HepG2 (cell line): Measurements from ENCODE around the gene PCNP. TPM values are rescaled to one million over a fixed set of nuclear protein-coding genes. Genes with fewer than 3 reads are reported as not detected.

ENCODE experiments used
- ARNT2 ChIP-seq: sonication (generic); formaldehyde crosslinking; IDR thresholded peaks from 2 replicates; pipeline ENCODE4 v1.8.0; 2022; ENCODE audit warnings: mild to moderate bottlenecking, low read depth, missing genetic modification reagents, moderate library complexity
- ATF7 ChIP-seq, 2 experiments: fragments of 450-650 bp in 1 of 2; sonication (generic) in 1 of 2; formaldehyde crosslinking in 1 of 2; IDR thresholded peaks; 2 replicates each; pipeline versions ENCODE4 v1.4.0 to v1.6.1; 2016 to 2020; ENCODE audit warnings: antibody characterized with exemption in 1 of 2, mild to moderate bottlenecking in 1 of 2, missing genetic modification reagents in 1 of 2
- CEBPG ChIP-seq: IDR thresholded peaks from 2 replicates; pipeline ENCODE4 v1.6.1; 2016
- HES4 ChIP-seq: sonication (generic); formaldehyde crosslinking; IDR thresholded peaks from 2 replicates; pipeline ENCODE4 v1.9.0; 2021; ENCODE audit warnings: mild to moderate bottlenecking, missing genetic modification reagents, borderline replicate concordance
- JARID2 ChIP-seq: sonication (generic); formaldehyde crosslinking; IDR thresholded peaks from 2 replicates; pipeline ENCODE4 v1.8.1; 2023; ENCODE audit warnings: missing genetic modification reagents, inconsistent platforms; ENCODE audit not compliant: insufficient replicate concordance
- KDM2A ChIP-seq: sonication (generic); formaldehyde crosslinking; IDR thresholded peaks from 2 replicates; pipeline ENCODE4 v1.4.0; 2020; ENCODE audit warnings: low read depth, missing genetic modification reagents, borderline replicate concordance
- MEIS1 ChIP-seq: sonication (generic); formaldehyde crosslinking; IDR thresholded peaks from 2 replicates; pipeline ENCODE4 v1.9.0; 2021; ENCODE audit warnings: mild to moderate bottlenecking, missing genetic modification reagents, moderate library complexity, borderline replicate concordance
- MTA3 ChIP-seq: sonication (generic); formaldehyde crosslinking; IDR thresholded peaks from 2 replicates; pipeline ENCODE4 v1.4.0; 2020; ENCODE audit warnings: missing genetic modification reagents
- NCOA2 ChIP-seq: sonication (generic); formaldehyde crosslinking; IDR thresholded peaks from 2 replicates; pipeline ENCODE4 v1.8.0; 2022; ENCODE audit warnings: inconsistent platforms
- NFKB2 ChIP-seq: sonication (generic); formaldehyde crosslinking; IDR thresholded peaks from 2 replicates; pipeline ENCODE4 v1.4.0; 2020; ENCODE audit warnings: missing genetic modification reagents, borderline replicate concordance
- PHF8 ChIP-seq: sonication (generic); formaldehyde crosslinking; IDR thresholded peaks from 2 replicates; pipeline ENCODE4 v1.5.0; 2020; ENCODE audit warnings: missing genetic modification reagents
- SNAI1 ChIP-seq: sonication (generic); formaldehyde crosslinking; IDR thresholded peaks from 2 replicates; pipeline ENCODE4 v1.5.0; 2020; ENCODE audit warnings: mild to moderate bottlenecking, missing genetic modification reagents, borderline replicate concordance
- ZNF230 ChIP-seq: sonication (generic); formaldehyde crosslinking; IDR thresholded peaks from 2 replicates; pipeline ENCODE4 v1.4.0; 2020; ENCODE audit warnings: mild to moderate bottlenecking, missing genetic modification reagents
- ZNF382 ChIP-seq: sonication (generic); formaldehyde crosslinking; IDR thresholded peaks from 2 replicates; pipeline ENCODE4 v1.5.0; 2020; ENCODE audit warnings: missing genetic modification reagents, mild to moderate bottlenecking, borderline replicate concordance
- ZNF441 ChIP-seq: sonication (generic); formaldehyde crosslinking; IDR thresholded peaks from 2 replicates; pipeline ENCODE4 v1.7.0; 2021; ENCODE audit warnings: missing genetic modification reagents, borderline replicate concordance
- ZNF543 ChIP-seq: sonication (generic); formaldehyde crosslinking; IDR thresholded peaks from 2 replicates; pipeline ENCODE4 v1.4.0; 2020; ENCODE audit warnings: mild to moderate bottlenecking, missing genetic modification reagents
- ZNF564 ChIP-seq: sonication (generic); formaldehyde crosslinking; IDR thresholded peaks from 2 replicates; pipeline ENCODE4 v1.8.1; 2023; ENCODE audit warnings: mild to moderate bottlenecking, missing genetic modification reagents
- ZNF567 ChIP-seq: sonication (generic); formaldehyde crosslinking; IDR thresholded peaks from 2 replicates; pipeline ENCODE4 v1.8.1; 2023; ENCODE audit warnings: mild to moderate bottlenecking, missing genetic modification reagents, borderline replicate concordance
- ZNF674 ChIP-seq: sonication (generic); formaldehyde crosslinking; IDR thresholded peaks from 2 replicates; pipeline ENCODE4 v1.5.0; 2020; ENCODE audit warnings: low read depth, mild to moderate bottlenecking, missing genetic modification reagents
- polyA plus RNA-seq, 8 experiments: library from polyadenylated mRNA; depleted of rRNA in 3 of 8; stranded (reverse) in 7 of 8; unstranded in 1 of 8; fragments of >200 nt; fragmentation: Illumina TruSeq in 4 of 8; extraction: Trizol in 4 of 8; gene quantifications; 2 replicates each; pipeline versions ENCODE4 v1.2.1 to v1.2.3, GENCODE V29; 2011 to 2016; ENCODE audit warnings: low read depth in 4 of 8, missing spikeins in 1 of 8, mixed read lengths in 1 of 8; ENCODE audit not compliant: insufficient read depth in 1 of 8
- total RNA-seq, 5 experiments: library from RNA; depleted of rRNA; stranded (reverse); fragments of >200 nt; fragmentation: Illumina TruSeq; extraction: Trizol; gene quantifications; 2 replicates each; pipeline ENCODE4 v1.2.3, GENCODE V29; 2016; ENCODE audit warnings: low read depth in 1 of 5
- TF ChIP-seq, protein P1 (sequence below): sonication (generic); formaldehyde crosslinking; IDR thresholded peaks from 2 replicates; pipeline ENCODE4 v1.4.0; 2020; ENCODE audit warnings: mild to moderate bottlenecking, missing genetic modification reagents, borderline replicate concordance
- TF ChIP-seq, protein P2 (sequence below): sonication (generic); formaldehyde crosslinking; IDR thresholded peaks from 2 replicates; pipeline ENCODE4 v1.5.0; 2020; ENCODE audit warnings: mild to moderate bottlenecking, missing genetic modification reagents
- TF ChIP-seq, protein P3 (sequence below): sonication (generic); formaldehyde crosslinking; IDR thresholded peaks from 2 replicates; pipeline ENCODE4 v1.4.0; 2020; ENCODE audit warnings: missing genetic modification reagents; ENCODE audit errors: not compliant biosample characterization

The PCNP gene
- total and polyA plus RNA-seq, 2 of the 13 experiments (the other 11 are each of a cell fraction or from before 2014, with no cell fraction given) = 44.1 to 78.2 TPM

GRCh38 chr3:101574388-101575112, 570 bp downstream of the PCNP start (continued):
- TF ChIP-seq, protein P1, sequence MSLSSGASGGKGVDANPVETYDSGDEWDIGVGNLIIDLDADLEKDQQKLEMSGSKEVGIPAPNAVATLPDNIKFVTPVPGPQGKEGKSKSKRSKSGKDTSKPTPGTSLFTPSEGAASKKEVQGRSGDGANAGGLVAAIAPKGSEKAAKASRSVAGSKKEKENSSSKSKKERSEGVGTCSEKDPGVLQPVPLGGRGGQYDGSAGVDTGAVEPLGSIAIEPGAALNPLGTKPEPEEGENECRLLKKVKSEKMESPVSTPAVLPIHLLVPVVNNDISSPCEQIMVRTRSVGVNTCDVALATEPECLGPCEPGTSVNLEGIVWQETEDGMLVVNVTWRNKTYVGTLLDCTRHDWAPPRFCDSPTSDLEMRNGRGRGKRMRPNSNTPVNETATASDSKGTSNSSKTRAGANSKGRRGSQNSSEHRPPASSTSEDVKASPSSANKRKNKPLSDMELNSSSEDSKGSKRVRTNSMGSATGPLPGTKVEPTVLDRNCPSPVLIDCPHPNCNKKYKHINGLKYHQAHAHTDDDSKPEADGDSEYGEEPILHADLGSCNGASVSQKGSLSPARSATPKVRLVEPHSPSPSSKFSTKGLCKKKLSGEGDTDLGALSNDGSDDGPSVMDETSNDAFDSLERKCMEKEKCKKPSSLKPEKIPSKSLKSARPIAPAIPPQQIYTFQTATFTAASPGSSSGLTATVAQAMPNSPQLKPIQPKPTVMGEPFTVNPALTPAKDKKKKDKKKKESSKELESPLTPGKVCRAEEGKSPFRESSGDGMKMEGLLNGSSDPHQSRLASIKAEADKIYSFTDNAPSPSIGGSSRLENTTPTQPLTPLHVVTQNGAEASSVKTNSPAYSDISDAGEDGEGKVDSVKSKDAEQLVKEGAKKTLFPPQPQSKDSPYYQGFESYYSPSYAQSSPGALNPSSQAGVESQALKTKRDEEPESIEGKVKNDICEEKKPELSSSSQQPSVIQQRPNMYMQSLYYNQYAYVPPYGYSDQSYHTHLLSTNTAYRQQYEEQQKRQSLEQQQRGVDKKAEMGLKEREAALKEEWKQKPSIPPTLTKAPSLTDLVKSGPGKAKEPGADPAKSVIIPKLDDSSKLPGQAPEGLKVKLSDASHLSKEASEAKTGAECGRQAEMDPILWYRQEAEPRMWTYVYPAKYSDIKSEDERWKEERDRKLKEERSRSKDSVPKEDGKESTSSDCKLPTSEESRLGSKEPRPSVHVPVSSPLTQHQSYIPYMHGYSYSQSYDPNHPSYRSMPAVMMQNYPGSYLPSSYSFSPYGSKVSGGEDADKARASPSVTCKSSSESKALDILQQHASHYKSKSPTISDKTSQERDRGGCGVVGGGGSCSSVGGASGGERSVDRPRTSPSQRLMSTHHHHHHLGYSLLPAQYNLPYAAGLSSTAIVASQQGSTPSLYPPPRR = no peak
- TF ChIP-seq NCOA2 (no peak), SNAI1 (CRISPR knock-in tag) (0 out of 2 replicates have a peak, but pooled peaks have one; percentile 41), MTA3 (CRISPR knock-in tag) (no peak), ZNF567 (CRISPR knock-in tag) (no peak), ZNF230 (CRISPR knock-in tag) (0 out of 2 replicates have a peak, but pooled peaks have one; percentile 1), ARNT2 (CRISPR knock-in tag) (0 out of 2 replicates have a peak, but pooled peaks have one; percentile 40), ZNF674 (no peak), ATF7 (IDR thresholded peaks at IDR 0.05) (no peak), ATF7 (CRISPR knock-in tag; IDR thresholded peaks at IDR 0.05) (no peak), JARID2 (no peak), PHF8 (CRISPR knock-in tag) (peak; percentile 97), CEBPG (CRISPR knock-in tag) (no peak), MEIS1 (CRISPR knock-in tag) (no peak), ZNF382 (CRISPR knock-in tag) (no peak), ZNF564 (no peak), KDM2A (CRISPR knock-in tag) (peak; percentile 30), HES4 (no peak; the same call in 1 of the 2 replicates), NFKB2 (CRISPR knock-in tag) (peak; percentile 69; the same call in 1 of the 2 replicates), ZNF543 (CRISPR knock-in tag) (no peak), ZNF441 (CRISPR knock-in tag) (no peak)
- TF ChIP-seq, protein P2, sequence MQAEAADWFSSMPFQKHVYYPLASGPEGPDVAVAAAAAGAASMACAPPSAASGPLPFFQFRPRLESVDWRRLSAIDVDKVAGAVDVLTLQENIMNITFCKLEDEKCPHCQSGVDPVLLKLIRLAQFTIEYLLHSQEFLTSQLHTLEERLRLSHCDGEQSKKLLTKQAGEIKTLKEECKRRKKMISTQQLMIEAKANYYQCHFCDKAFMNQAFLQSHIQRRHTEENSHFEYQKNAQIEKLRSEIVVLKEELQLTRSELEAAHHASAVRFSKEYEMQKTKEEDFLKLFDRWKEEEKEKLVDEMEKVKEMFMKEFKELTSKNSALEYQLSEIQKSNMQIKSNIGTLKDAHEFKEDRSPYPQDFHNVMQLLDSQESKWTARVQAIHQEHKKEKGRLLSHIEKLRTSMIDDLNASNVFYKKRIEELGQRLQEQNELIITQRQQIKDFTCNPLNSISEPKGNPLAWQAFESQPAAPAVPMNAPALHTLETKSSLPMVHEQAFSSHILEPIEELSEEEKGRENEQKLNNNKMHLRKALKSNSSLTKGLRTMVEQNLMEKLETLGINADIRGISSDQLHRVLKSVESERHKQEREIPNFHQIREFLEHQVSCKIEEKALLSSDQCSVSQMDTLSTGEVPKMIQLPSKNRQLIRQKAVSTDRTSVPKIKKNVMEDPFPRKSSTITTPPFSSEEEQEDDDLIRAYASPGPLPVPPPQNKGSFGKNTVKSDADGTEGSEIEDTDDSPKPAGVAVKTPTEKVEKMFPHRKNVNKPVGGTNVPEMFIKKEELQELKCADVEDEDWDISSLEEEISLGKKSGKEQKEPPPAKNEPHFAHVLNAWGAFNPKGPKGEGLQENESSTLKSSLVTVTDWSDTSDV (CRISPR knock-in tag) = peak; percentile 70
- TF ChIP-seq, protein P3, sequence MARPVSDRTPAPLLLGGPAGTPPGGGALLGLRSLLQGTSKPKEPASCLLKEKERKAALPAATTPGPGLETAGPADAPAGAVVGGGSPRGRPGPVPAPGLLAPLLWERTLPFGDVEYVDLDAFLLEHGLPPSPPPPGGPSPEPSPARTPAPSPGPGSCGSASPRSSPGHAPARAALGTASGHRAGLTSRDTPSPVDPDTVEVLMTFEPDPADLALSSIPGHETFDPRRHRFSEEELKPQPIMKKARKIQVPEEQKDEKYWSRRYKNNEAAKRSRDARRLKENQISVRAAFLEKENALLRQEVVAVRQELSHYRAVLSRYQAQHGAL (CRISPR knock-in tag) = no peak
